Islet precursor cell (in vitro differentiated cells): ENCODE results near the gene LHX4.

Experiments used
- DNase-seq: peaks from one replicate; pipeline ENCODE4 v3.0.0-alpha.2; 2018

The LHX4 gene

GRCh38 chr1:180312926-180313325, 82.9 kb downstream of the LHX4 start:
- DNase-seq, result no peak

DNA sequence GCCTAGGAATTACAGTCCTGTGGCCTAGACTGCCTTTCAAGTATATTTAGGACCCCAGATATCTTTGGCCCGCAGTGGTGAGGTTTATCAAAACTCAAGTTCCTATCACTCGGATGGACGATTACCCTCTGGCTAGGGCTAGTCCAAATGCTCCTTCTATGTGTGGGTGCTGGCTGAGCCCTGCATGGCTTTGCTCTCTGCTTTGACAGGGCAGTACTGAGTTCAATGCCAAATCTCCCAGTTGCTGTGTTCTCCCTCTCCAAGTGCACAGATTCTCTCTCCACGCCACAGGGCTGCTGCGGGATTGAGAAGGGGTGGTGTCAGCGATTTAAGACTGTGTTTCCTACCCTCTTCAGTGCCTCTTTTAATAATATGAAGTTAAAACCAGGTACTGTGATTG, 97.0 kb downstream of the LHX4 start:
- DNase-seq, result no peak
